ENCODE measurements around the gene APBA2. TPM values are rescaled to one million over a fixed set of nuclear protein-coding genes. Genes with fewer than 3 reads are reported as not detected.

APBA2 gene
- total RNA-seq, 1 donor from 2014 or later = 35.8 TPM

- no peaks in the 10 kb centered on the region for H3K9me3 ChIP-seq (ENCODE audit: low read depth)
- peaks cover 28% of the 10 kb centered on the region for H3K4me1 Mint-ChIP-seq
- TF ChIP-seq, protein P1, sequence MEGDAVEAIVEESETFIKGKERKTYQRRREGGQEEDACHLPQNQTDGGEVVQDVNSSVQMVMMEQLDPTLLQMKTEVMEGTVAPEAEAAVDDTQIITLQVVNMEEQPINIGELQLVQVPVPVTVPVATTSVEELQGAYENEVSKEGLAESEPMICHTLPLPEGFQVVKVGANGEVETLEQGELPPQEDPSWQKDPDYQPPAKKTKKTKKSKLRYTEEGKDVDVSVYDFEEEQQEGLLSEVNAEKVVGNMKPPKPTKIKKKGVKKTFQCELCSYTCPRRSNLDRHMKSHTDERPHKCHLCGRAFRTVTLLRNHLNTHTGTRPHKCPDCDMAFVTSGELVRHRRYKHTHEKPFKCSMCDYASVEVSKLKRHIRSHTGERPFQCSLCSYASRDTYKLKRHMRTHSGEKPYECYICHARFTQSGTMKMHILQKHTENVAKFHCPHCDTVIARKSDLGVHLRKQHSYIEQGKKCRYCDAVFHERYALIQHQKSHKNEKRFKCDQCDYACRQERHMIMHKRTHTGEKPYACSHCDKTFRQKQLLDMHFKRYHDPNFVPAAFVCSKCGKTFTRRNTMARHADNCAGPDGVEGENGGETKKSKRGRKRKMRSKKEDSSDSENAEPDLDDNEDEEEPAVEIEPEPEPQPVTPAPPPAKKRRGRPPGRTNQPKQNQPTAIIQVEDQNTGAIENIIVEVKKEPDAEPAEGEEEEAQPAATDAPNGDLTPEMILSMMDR (IDR thresholded peaks at IDR 0.05) = no peak
- TF ChIP-seq EZH2phosphoT487 (IDR thresholded peaks at IDR 0.05) = no peak
- no peak for TF ChIP-seq EZH2 (IDR thresholded peaks at IDR 0.05)
- DNase-seq (ENCODE audit: low spot score) = no peak
- H2AFZ ChIP-seq (replicated peaks) = no peak overlapping the region
- no peak overlapping the region for H3K4me2 ChIP-seq
- no peaks in the 10 kb centered on the region for H4K20me1 ChIP-seq (ENCODE audit: low read depth)
- H3K36me3 ChIP-seq = no peaks in the 10 kb centered on the region
- no peak overlapping the region for H3K9ac ChIP-seq
- no peak overlapping the region for H3K27ac ChIP-seq
- H3K4me3 Mint-ChIP-seq = no peak overlapping the region
- no peaks in the 10 kb centered on the region for H3K27me3 ChIP-seq
- H3K9me3 Mint-ChIP-seq = no peaks in the 10 kb centered on the region
- no peaks in the 10 kb centered on the region for H3K79me2 ChIP-seq (ENCODE audit: low read depth)
- H3K36me3 Mint-ChIP-seq = no peaks in the 10 kb centered on the region
- peaks cover 8% of the 10 kb centered on the region for H3K27me3 Mint-ChIP-seq (ENCODE audit: insufficient read depth, low read depth)
- peak overlapping the region; percentile 62 for H3K27ac Mint-ChIP-seq
- no peak overlapping the region for H3K4me3 ChIP-seq
- H3F3A ChIP-seq (ENCODE audit: low read depth) = peaks cover 11% of the 10 kb centered on the region
- peaks cover 11% of the 10 kb centered on the region for H3K4me1 ChIP-seq
These were observed 248.0 kb downstream of the APBA2 start for GRCh38 chr15:29133791-29134190.

DNA sequence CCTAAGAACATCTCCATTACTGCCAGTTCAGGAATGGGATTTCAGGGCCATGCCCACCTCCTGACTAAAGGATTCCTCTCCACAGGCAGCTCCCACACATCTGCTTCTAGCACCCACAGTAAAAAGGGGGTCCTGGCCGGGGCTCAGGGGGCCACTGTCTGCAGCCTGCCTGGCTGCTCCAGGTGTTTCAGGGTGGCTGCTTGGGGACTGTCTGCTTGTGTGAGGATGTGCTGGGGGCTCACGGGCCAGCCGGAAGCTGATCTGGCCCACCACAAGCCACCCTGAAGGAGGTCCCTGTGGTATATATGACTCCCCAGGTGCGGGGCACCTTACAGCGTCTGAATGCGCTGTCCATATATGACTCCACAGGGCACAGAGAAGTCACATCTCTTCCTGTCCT is 248.5 kb downstream of the APBA2 start:
- no peak for DNase-seq (ENCODE audit: low spot score)
- TF ChIP-seq EZH2 (IDR thresholded peaks at IDR 0.05) (no peak), EZH2phosphoT487 (IDR thresholded peaks at IDR 0.05) (no peak)
- TF ChIP-seq, protein P1 (IDR thresholded peaks at IDR 0.05) = no peak
- Mint-ChIP-seq H3K4me3 (no peak overlapping the region), H3K27ac (no peak overlapping the region), H3K4me1 (peaks cover 29% of the 10 kb centered on the region), H3K9me3 (no peaks in the 10 kb centered on the region), H3K27me3 (ENCODE audit: insufficient read depth, low read depth) (peaks cover 8% of the 10 kb centered on the region), H3K36me3 (no peaks in the 10 kb centered on the region)
- Histone ChIP-seq H3K4me3 (no peak overlapping the region), H3K36me3 (no peaks in the 10 kb centered on the region), H3K27ac (no peak overlapping the region), H3K9me3 (ENCODE audit: low read depth) (no peaks in the 10 kb centered on the region), H4K20me1 (ENCODE audit: low read depth) (no peaks in the 10 kb centered on the region), H3K4me1 (peaks cover 11% of the 10 kb centered on the region), H3K27me3 (no peaks in the 10 kb centered on the region), H2AFZ (replicated peaks) (no peak overlapping the region), H3K4me2 (no peak overlapping the region), H3F3A (ENCODE audit: low read depth) (peaks cover 11% of the 10 kb centered on the region), H3K79me2 (ENCODE audit: low read depth) (no peaks in the 10 kb centered on the region), H3K9ac (no peak overlapping the region)

- H3K4me3 Mint-ChIP-seq = no peak overlapping the region
- no peaks in the 10 kb centered on the region for H3K36me3 ChIP-seq
- no peaks in the 10 kb centered on the region for H3K36me3 Mint-ChIP-seq
- peaks cover 11% of the 10 kb centered on the region for H3F3A ChIP-seq (ENCODE audit: low read depth)
- no peak for DNase-seq (ENCODE audit: low spot score)
- peaks cover 9% of the 10 kb centered on the region for H3K4me1 ChIP-seq
- H3K9me3 ChIP-seq (ENCODE audit: low read depth) = no peaks in the 10 kb centered on the region
- H3K79me2 ChIP-seq (ENCODE audit: low read depth) = no peaks in the 10 kb centered on the region
- peaks cover 6% of the 10 kb centered on the region for H3K27me3 Mint-ChIP-seq (ENCODE audit: insufficient read depth, low read depth)
- H3K27ac ChIP-seq = no peak overlapping the region
- H3K4me3 ChIP-seq = no peak overlapping the region
- H3K9ac ChIP-seq = no peak overlapping the region
- H3K27me3 ChIP-seq = no peaks in the 10 kb centered on the region
- H3K9me3 Mint-ChIP-seq = no peaks in the 10 kb centered on the region
- peak overlapping the region; percentile 33 for H3K27ac Mint-ChIP-seq
- H4K20me1 ChIP-seq (ENCODE audit: low read depth) = no peaks in the 10 kb centered on the region
- H3K4me1 Mint-ChIP-seq = peaks cover 28% of the 10 kb centered on the region
- H3K4me2 ChIP-seq = no peak overlapping the region
- TF ChIP-seq EZH2phosphoT487 (IDR thresholded peaks at IDR 0.05) (no peak), EZH2 (IDR thresholded peaks at IDR 0.05) (no peak)
- TF ChIP-seq, protein P1 (IDR thresholded peaks at IDR 0.05) = no peak
- H2AFZ ChIP-seq (replicated peaks) = no peak overlapping the region
These were observed 249.0 kb downstream of the APBA2 start for GRCh38 chr15:29134641-29135308.
